Measurements from ENCODE around the gene SEC14L5.

- TF ChIP-seq E2F1 (CRISPR knock-in tag; IDR thresholded peaks at IDR 0.05) (no peak), CTCF (IDR thresholded peaks at IDR 0.05) (no peak), GTF2I (CRISPR knock-in tag; conservative IDR thresholded peaks at IDR 0.05) (no peak), TEAD1 (CRISPR knock-in tag; IDR thresholded peaks at IDR 0.05) (no peak), EMX1 (CRISPR knock-in tag; IDR thresholded peaks at IDR 0.05) (no peak)
Observed at GRCh38 chr16:4911970-4912386, 46.2 kb upstream of the SEC14L5 start.
